Vagina (tissue), 2 donors: ENCODE measurements around the gene USP32.
"Not testable (repeated sequence)": the region's sequence is repeated elsewhere in the genome, so short reads cannot be mapped to it uniquely, and the experiment has no call there.

Experiments used
- CTCF ChIP-seq, 3 experiments: fragments of 450-650 bp in 2 of 3; fragments of 200-600 bp in 1 of 3; sonication (generic) in 1 of 3; IDR thresholded peaks; one replicate each; pipeline ENCODE4 v1.5.1; 2017 to 2019; ENCODE audit warnings: antibody characterized with exemption in 3 of 3, mild to moderate bottlenecking in 2 of 3, moderate library complexity in 2 of 3
- POLR2AphosphoS5 ChIP-seq, 2 donors: sonication (generic); formaldehyde crosslinking; IDR thresholded peaks; one replicate each; pipeline ENCODE4 v1.9.0; 2017; ENCODE audit warnings: antibody characterized with exemption in 2 of 2, mild to moderate bottlenecking in 2 of 2, low read depth in 1 of 2; ENCODE audit not compliant: insufficient read depth in 1 of 2

GRCh38 chr17:60227276-60227675 lies 164.7 kb downstream of the USP32 start:
- not testable (repeated sequence) for TF ChIP-seq CTCF (IDR thresholded peaks at IDR 0.05); POLR2AphosphoS5 (IDR thresholded peaks at IDR 0.05; ENCODE audit: insufficient read depth in 1 of 2, low read depth in 1 of 2)
